K562 (cell line): ENCODE data around the gene PRDM12. TPM values are rescaled to one million over a fixed set of nuclear protein-coding genes. Genes with fewer than 3 reads are reported as not detected.

Experiments used
- BCL6 ChIP-seq: fragments of 250-450 bp; sonication (Bioruptor Pico); IDR thresholded peaks from 2 replicates; pipeline ENCODE4 v1.4.0; 2020
- CBX3 ChIP-seq, 2 experiments: IDR thresholded peaks; 1 replicate in 1 of 2; 2 replicates in 1 of 2; pipeline ENCODE4 v1.6.1; 2012; ENCODE audit warnings: inconsistent platforms in 2 of 2, low read length in 2 of 2, borderline replicate concordance in 1 of 2, control low read depth in 1 of 2
- CHAMP1 ChIP-seq: fragments of 450-650 bp; IDR thresholded peaks from 2 replicates; pipeline ENCODE4 v1.6.1; 2016; ENCODE audit warnings: mild to moderate bottlenecking
- CREM ChIP-seq: IDR thresholded peaks from 2 replicates; pipeline ENCODE4 v1.6.1; 2014; ENCODE audit warnings: antibody characterized with exemption, low read depth
- HDAC1 ChIP-seq, 2 experiments: fragments of 450-650 bp; IDR thresholded peaks; 2 replicates each; pipeline ENCODE4 v1.6.1; 2016 to 2017; ENCODE audit warnings: inconsistent platforms in 1 of 2, mild to moderate bottlenecking in 1 of 2, moderate library complexity in 1 of 2
- HMBOX1 ChIP-seq: sonication (generic); IDR thresholded peaks from 2 replicates; pipeline ENCODE4 v1.6.1; 2016
- HMGXB4 ChIP-seq: sonication (generic); formaldehyde crosslinking; IDR thresholded peaks from 2 replicates; pipeline ENCODE4 v1.8.1; 2023; ENCODE audit warnings: mild to moderate bottlenecking, missing genetic modification reagents
- KAT2B ChIP-seq: IDR thresholded peaks from one replicate; pipeline ENCODE4 v1.6.1; 2012; ENCODE audit warnings: low read depth, mild to moderate bottlenecking, control low read depth, inconsistent platforms, low read length, moderate library complexity
- MAFG ChIP-seq: fragments of 450-650 bp; conservative IDR thresholded peaks from 2 replicates; pipeline ENCODE4 v1.6.1; 2016; ENCODE audit warnings: missing genetic modification characterization, missing compliant biosample characterization
- OTX1 ChIP-seq: fragments of 450-650 bp; formaldehyde crosslinking; IDR thresholded peaks from 2 replicates; pipeline ENCODE4 v1.4.0; 2022; ENCODE audit warnings: mild to moderate bottlenecking
- PHB2 ChIP-seq: fragments of 450-650 bp; IDR thresholded peaks from 2 replicates; pipeline ENCODE4 v1.6.1; 2017; ENCODE audit warnings: low read depth
- SNRNP70 ChIP-seq: fragments of 200-400 bp; formaldehyde crosslinking; optimal IDR thresholded peaks from 2 replicates; pipeline ENCODE3; 2017; ENCODE audit warnings: low read depth, low read length
- THRA ChIP-seq: fragments of 450-650 bp; IDR thresholded peaks from 2 replicates; pipeline ENCODE4 v1.6.1; 2017; ENCODE audit warnings: mild to moderate bottlenecking, moderate library complexity
- THRB ChIP-seq: fragments of 450-650 bp; formaldehyde crosslinking; conservative IDR thresholded peaks from 2 replicates; pipeline ENCODE4 v1.4.0; 2022; ENCODE audit warnings: mild to moderate bottlenecking, missing genetic modification characterization
- YY1 ChIP-seq, 3 experiments: IDR thresholded peaks; 2 replicates each; pipeline ENCODE4 v1.6.1; 2011; ENCODE audit warnings: low read length in 2 of 3, mild to moderate bottlenecking in 2 of 3, moderate library complexity in 2 of 3, borderline replicate concordance in 1 of 3, control low read depth in 1 of 3, low read depth in 1 of 3; ENCODE audit not compliant: insufficient read depth in 3 of 3, insufficient replicate concordance in 2 of 3, control insufficient read depth in 1 of 3, insufficient read length in 1 of 3; ENCODE audit errors: extremely low read depth in 1 of 3
- ZNF121 ChIP-seq: sonication (generic); formaldehyde crosslinking; conservative IDR thresholded peaks from 2 replicates; pipeline ENCODE4 v1.8.0; 2022; ENCODE audit warnings: missing genetic modification reagents
- ZNF395 ChIP-seq: fragments of 200-800 bp; sonication (Bioruptor generic); IDR thresholded peaks from 2 replicates; pipeline ENCODE4 v1.6.1; 2017; ENCODE audit warnings: missing genetic modification characterization, missing compliant biosample characterization
- polyA plus RNA-seq, 8 experiments: library from polyadenylated mRNA; depleted of rRNA in 4 of 8; stranded (reverse) in 5 of 8; unstranded in 3 of 8; fragments of >200 nt; fragmentation: Nextera tagmentation in 2 of 8; fragmentation: Illumina TruSeq in 1 of 8; extraction: Ambion mirVana in 2 of 8; extraction: Trizol in 1 of 8; gene quantifications; 2 replicates each; pipeline versions ENCODE4 v1.2.1 to v1.2.3, GENCODE V29; 2011 to 2014; ENCODE audit warnings: inconsistent platforms in 1 of 8, missing spikeins in 1 of 8
- total RNA-seq, 7 experiments: library from RNA; depleted of rRNA in 6 of 7; stranded (reverse); fragments of >200 nt in 6 of 7; fragmentation: Illumina TruSeq in 2 of 7; extraction: Trizol in 2 of 7; gene quantifications; 2 replicates each; pipeline versions ENCODE4 v1.2.1 to v1.2.3, GENCODE V29; 2011 to 2021; ENCODE audit warnings: low replicate concordance in 1 of 7

The PRDM12 gene
- total and polyA plus RNA-seq, 9 of the 15 experiments (the other 6 are each of a cell fraction or from before 2014, with no cell fraction given) = 0.04 to 0.22 (median 0.07) TPM; not detected in 3

GRCh38 chr9:130689937-130690700 lies 25.7 kb downstream of the PRDM12 start (continued):
- no peak for TF ChIP-seq ZNF395 (CRISPR knock-in tag)
- TF ChIP-seq BCL6 (CRISPR knock-in tag) = no peak
- TF ChIP-seq PHB2 = no peak
- no peak for TF ChIP-seq CBX3 (IDR thresholded peaks at IDR 0.05; ENCODE audit: borderline replicate concordance in 1 of 2, low read length in 2 of 2)
- TF ChIP-seq HMBOX1 = peak; percentile 72
- no peak for TF ChIP-seq THRA
- no peak for TF ChIP-seq ZNF121 (CRISPR knock-in tag)
- TF ChIP-seq MAFG (tag) = no peak
- TF ChIP-seq KAT2B = no peak
- TF ChIP-seq SNRNP70 = no peak
- TF ChIP-seq CREM = peak; percentile 4; the same call in 1 of the 2 replicates
- TF ChIP-seq OTX1 (CRISPR knock-in tag) = no peak
- TF ChIP-seq YY1 (IDR thresholded peaks at IDR 0.05; ENCODE audit: borderline replicate concordance in 1 of 3, control insufficient read depth in 1 of 3, extremely low read depth in 1 of 3, insufficient read depth in 3 of 3, insufficient read length in 1 of 3, insufficient replicate concordance in 2 of 3, low read depth in 1 of 3, low read length in 2 of 3) = no peak
- TF ChIP-seq THRB (CRISPR knock-in tag) = no peak
- TF ChIP-seq HMGXB4 = no peak
- no peak for TF ChIP-seq CHAMP1
- TF ChIP-seq HDAC1 (IDR thresholded peaks at IDR 0.05) = peak in 1 of 2 experiments; percentile 74; a peak in 2 of 4 replicates
